Mesenteric fat pad (tissue), 1 donor: ENCODE data around the gene CPNE7. TPM values are rescaled to one million over a fixed set of nuclear protein-coding genes. Genes with fewer than 3 reads are reported as not detected.

Experiments
- DNase-seq: peaks from one replicate; pipeline ENCODE4 v3.0.0-alpha.2; 2020; ENCODE audit warnings: low spot score
- long read RNA-seq: library from polyadenylated mRNA; unstranded; transcript quantifications from one replicate; pipeline ENCODE4 v2.0.0, GENCODE V29; 2020
- total RNA-seq: library from RNA; stranded (reverse); fragmentation: NEBNext Ultra II Directional; extraction: Animal tissue kit (Norgen Biotek cat#: 25700); gene quantifications from one replicate; pipeline ENCODE4 v1.2.1, GENCODE V29; 2021
- donor health status: DM: yes; HTN: yes; CAD: no.

CPNE7 gene
- 1.3 TPM for total RNA-seq
- long read RNA-seq = 0 reads

GRCh38 chr16:89575247-89576152 lies at the start of gene CPNE7:
Gene CPNE7, plus strand, starts transcription at chr16:89575758. Its CDS starts 140 bp downstream, at chr16:89575898.
- DNase-seq = no peak

GRCh38 chr16:89529097-89529496 lies 46.5 kb upstream of the CPNE7 start:
- no peak for DNase-seq

GRCh38 chr16:89530401-89531381 lies 44.9 kb upstream of the CPNE7 start:
- no peak for DNase-seq

- DNase-seq = no peak
Measured at GRCh38 chr16:89531821-89532526, 43.6 kb upstream of the CPNE7 start.

- DNase-seq = no peak
Measured at GRCh38 chr16:89534252-89534756, 41.3 kb upstream of the CPNE7 start.

GRCh38 chr16:89536371-89536770 lies 39.2 kb upstream of the CPNE7 start:
- no peak for DNase-seq

GRCh38 chr16:89536886-89537548 lies 38.5 kb upstream of the CPNE7 start:
- DNase-seq = no peak

- no peak for DNase-seq
Measured at GRCh38 chr16:89537549-89537925, 38.0 kb upstream of the CPNE7 start.

GRCh38 chr16:89538286-89538685 lies 37.3 kb upstream of the CPNE7 start:
- DNase-seq = no peak

- DNase-seq = no peak
Measured at GRCh38 chr16:89540557-89540956, 35.0 kb upstream of the CPNE7 start.

- DNase-seq = no peak
Measured at GRCh38 chr16:89541792-89542191, 33.8 kb upstream of the CPNE7 start.

GRCh38 chr16:89544113-89544512 lies 31.4 kb upstream of the CPNE7 start:
- no peak for DNase-seq

GRCh38 chr16:89544713-89545043 lies 30.9 kb upstream of the CPNE7 start:
- DNase-seq = no peak

- DNase-seq = no peak
Measured at GRCh38 chr16:89545044-89545830, 30.3 kb upstream of the CPNE7 start.

GRCh38 chr16:89545831-89546574 lies 29.6 kb upstream of the CPNE7 start:
- no peak for DNase-seq

GRCh38 chr16:89546781-89547180 lies 28.8 kb upstream of the CPNE7 start:
- no peak for DNase-seq

- no peak for DNase-seq
Measured at GRCh38 chr16:89547291-89547690, 28.3 kb upstream of the CPNE7 start.

- DNase-seq = no peak
Measured at GRCh38 chr16:89547860-89548259, 27.7 kb upstream of the CPNE7 start.
